PC-9 (cell line): Measurements from ENCODE around the gene ZNF169. TPM values are rescaled to one million over a fixed set of nuclear protein-coding genes. Genes with fewer than 3 reads are reported as not detected.
A peak's percentile ranks its signal among the peaks of the same experiment; 100 is the strongest.
"Not testable (repeated sequence)": the region's sequence is repeated elsewhere in the genome, so short reads cannot be mapped to it uniquely, and the experiment has no call there.

Experiments
- BruUV-seq: library from RNA; stranded (reverse); fragments of 400-500 nt; replicated peaks from 2 replicates; lab custom pipeline; 2021; lab: Mats Ljungman, UMichigan
- CTCF ChIA-PET: fragments of 300-600 bp; sonication (Branson Sonifier 250); formaldehyde crosslinking; loops from one replicate; lab custom pipeline; 2022; ENCODE audit warnings: antibody characterized with exemption; lab: Charles Lee
- POLR2A ChIA-PET: fragments of 300-600 bp; sonication (Branson Sonifier 250); formaldehyde crosslinking; loops from one replicate; lab custom pipeline; 2022; ENCODE audit warnings: antibody characterized with exemption; ENCODE audit not compliant: unreplicated experiment; lab: Charles Lee
- DNase-seq, 2 experiments: peaks; one replicate each; pipeline versions ENCODE4 v3.0.0 to v3.0.0-alpha.2; 2015 to 2022; ENCODE audit warnings: mixed read lengths in 1 of 2
- H2AFZ ChIP-seq: fragments of 200-600 bp; sonication (generic); 2 replicates; pipeline ENCODE4 v1.8.1; 2017; ENCODE audit warnings: antibody characterized with exemption
- H3F3A ChIP-seq: fragments of 200-600 bp; sonication (generic); 2 replicates; pipeline ENCODE4 v1.8.1; 2017; ENCODE audit warnings: antibody characterized with exemption, mild to moderate bottlenecking, low read depth; ENCODE audit not compliant: insufficient read depth
- H3K27ac ChIP-seq: fragments of 200-600 bp; sonication (generic); 2 replicates; pipeline ENCODE4 v1.6.1; 2016; ENCODE audit warnings: mixed run types
- H3K27me3 ChIP-seq: fragments of 200-600 bp; sonication (generic); 2 replicates; pipeline ENCODE4 v1.6.1; 2016; ENCODE audit warnings: low read depth, mixed run types; ENCODE audit not compliant: insufficient read depth
- H3K36me3 ChIP-seq: fragments of 200-600 bp; sonication (generic); 2 replicates; pipeline ENCODE4 v1.6.1; 2016; ENCODE audit warnings: low read depth, mixed run types
- H3K4me1 ChIP-seq: fragments of 200-600 bp; sonication (generic); replicated peaks from 2 replicates; pipeline ENCODE4 v1.6.1; 2016; ENCODE audit warnings: mixed run types; ENCODE audit not compliant: insufficient read depth
- H3K4me2 ChIP-seq: fragments of 200-600 bp; sonication (generic); 2 replicates; pipeline ENCODE4 v1.6.1; 2017; ENCODE audit warnings: mixed run types
- H3K4me3 ChIP-seq: fragments of 200-600 bp; sonication (generic); 2 replicates; pipeline ENCODE4 v1.6.1; 2016; ENCODE audit warnings: mixed run types
- H3K79me2 ChIP-seq: fragments of 200-600 bp; sonication (generic); 2 replicates; pipeline ENCODE4 v1.6.1; 2017; ENCODE audit warnings: low read depth, mixed run types
- H3K9me2 ChIP-seq: fragments of 200-600 bp; sonication (generic); 2 replicates; pipeline ENCODE4 v1.8.1; 2017; ENCODE audit warnings: mild to moderate bottlenecking; ENCODE audit not compliant: insufficient read depth
- H3K9me3 ChIP-seq: fragments of 200-600 bp; sonication (generic); 2 replicates; pipeline ENCODE4 v1.8.1; 2016; ENCODE audit warnings: low read depth; ENCODE audit not compliant: insufficient read depth
- H4K20me1 ChIP-seq: fragments of 200-600 bp; sonication (generic); 2 replicates; pipeline ENCODE4 v1.8.1; 2017; ENCODE audit not compliant: insufficient read depth
- EZH2 ChIP-seq: fragments of 200-600 bp; sonication (generic); IDR thresholded peaks from 2 replicates; pipeline ENCODE4 v1.8.0; 2017; ENCODE audit warnings: antibody characterized with exemption, low read depth
- intact Hi-C: fragments of 100-400 bp; cut with micrococcal nuclease; formaldehyde crosslinking; loops from one replicate; pipeline ENCODE4 v1.10.0; 2022; ENCODE audit not compliant: unreplicated experiment
- total RNA-seq: library from RNA; stranded (reverse); gene quantifications from 2 replicates; pipeline ENCODE4 v1.2.3, GENCODE V29; 2021
- TF ChIP-seq, protein P1 (sequence below): fragments of 200-600 bp; sonication (generic); conservative IDR thresholded peaks from 2 replicates; pipeline ENCODE4 v1.6.1; 2017; ENCODE audit warnings: mixed run types, antibody characterized with exemption, mild to moderate bottlenecking, moderate library complexity

The ZNF169 gene
- total RNA-seq, 1 experiment from 2014 or later, result 8.5 TPM

DNA sequence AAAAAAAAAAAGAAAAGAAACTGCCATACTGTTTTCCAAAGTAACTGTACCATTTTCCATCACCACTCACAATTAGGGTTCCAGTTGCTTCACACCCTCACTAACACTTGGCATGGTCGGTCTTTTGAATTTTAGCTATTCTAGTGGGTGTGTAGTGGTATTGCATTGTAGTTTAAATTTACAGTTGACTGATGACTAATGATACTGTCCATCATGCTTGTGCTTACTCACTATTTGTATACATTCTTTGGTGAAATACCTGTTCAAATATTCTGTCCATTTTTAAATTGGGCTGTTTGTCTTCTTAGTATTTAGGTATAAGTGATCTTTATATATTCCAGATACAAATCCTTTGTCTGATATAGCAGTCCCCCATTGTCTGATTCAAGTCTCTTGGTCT, 36.2 kb upstream of the ZNF169 start:
- peaks cover 5% of the 10 kb centered on the region; the same call in 1 of the 2 replicates for H3K9me3 ChIP-seq
- H3K4me3 ChIP-seq, result no peak overlapping the region
- no peaks in the 10 kb centered on the region for H3K36me3 ChIP-seq
- no peaks in the 10 kb centered on the region for H4K20me1 ChIP-seq
- no peaks in the 10 kb centered on the region for H3K79me2 ChIP-seq
- BruUV-seq, result no TSS peak
- no peaks in the 10 kb centered on the region for H3K9me2 ChIP-seq
- CTCF ChIA-PET, result no interaction called here
- no peak overlapping the region for H2AFZ ChIP-seq
- no peak overlapping the region for H3K27ac ChIP-seq
- H3F3A ChIP-seq, result no peaks in the 10 kb centered on the region
- TF ChIP-seq, protein P1, sequence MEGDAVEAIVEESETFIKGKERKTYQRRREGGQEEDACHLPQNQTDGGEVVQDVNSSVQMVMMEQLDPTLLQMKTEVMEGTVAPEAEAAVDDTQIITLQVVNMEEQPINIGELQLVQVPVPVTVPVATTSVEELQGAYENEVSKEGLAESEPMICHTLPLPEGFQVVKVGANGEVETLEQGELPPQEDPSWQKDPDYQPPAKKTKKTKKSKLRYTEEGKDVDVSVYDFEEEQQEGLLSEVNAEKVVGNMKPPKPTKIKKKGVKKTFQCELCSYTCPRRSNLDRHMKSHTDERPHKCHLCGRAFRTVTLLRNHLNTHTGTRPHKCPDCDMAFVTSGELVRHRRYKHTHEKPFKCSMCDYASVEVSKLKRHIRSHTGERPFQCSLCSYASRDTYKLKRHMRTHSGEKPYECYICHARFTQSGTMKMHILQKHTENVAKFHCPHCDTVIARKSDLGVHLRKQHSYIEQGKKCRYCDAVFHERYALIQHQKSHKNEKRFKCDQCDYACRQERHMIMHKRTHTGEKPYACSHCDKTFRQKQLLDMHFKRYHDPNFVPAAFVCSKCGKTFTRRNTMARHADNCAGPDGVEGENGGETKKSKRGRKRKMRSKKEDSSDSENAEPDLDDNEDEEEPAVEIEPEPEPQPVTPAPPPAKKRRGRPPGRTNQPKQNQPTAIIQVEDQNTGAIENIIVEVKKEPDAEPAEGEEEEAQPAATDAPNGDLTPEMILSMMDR, result no peak
- TF ChIP-seq EZH2, result no peak
- no peaks in the 10 kb centered on the region for H3K27me3 ChIP-seq
- peak in 1 of 2 experiments; percentile 49 for DNase-seq
- no peaks in the 10 kb centered on the region; the same call in 1 of the 2 replicates for H3K4me1 ChIP-seq
- H3K4me2 ChIP-seq, result no peak overlapping the region
- intact Hi-C loops, result no loop called here
- POLR2A ChIA-PET, result no interaction called here

DNA sequence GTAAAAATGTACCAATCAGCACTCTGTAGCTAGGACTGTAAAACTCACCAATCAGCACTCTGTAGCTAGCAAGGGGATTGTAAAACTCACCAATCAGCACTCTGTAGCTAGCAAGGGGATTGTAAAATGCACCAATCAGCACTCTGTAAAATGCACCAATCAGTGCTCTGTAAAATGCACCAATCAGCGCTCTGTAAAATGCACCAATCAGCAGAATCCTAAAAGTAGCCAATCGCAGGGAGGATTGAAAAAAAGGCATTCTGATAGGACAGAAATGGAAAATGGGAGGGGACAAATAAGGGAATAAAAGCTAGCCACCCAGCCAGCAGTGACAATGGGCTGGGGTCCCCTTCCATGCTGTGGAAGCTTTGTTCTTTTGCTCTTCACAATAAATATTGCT, 33.7 kb upstream of the ZNF169 start:
- H3K36me3 ChIP-seq, H3F3A ChIP-seq, H3K79me2 ChIP-seq, H3K9me2 ChIP-seq, BruUV-seq, POLR2A ChIA-PET, CTCF ChIA-PET, H4K20me1 ChIP-seq, intact Hi-C loops, H3K4me3 ChIP-seq, H2AFZ ChIP-seq, H3K4me1 ChIP-seq, DNase-seq, H3K27me3 ChIP-seq, H3K4me2 ChIP-seq, H3K27ac ChIP-seq: not testable (repeated sequence)
- H3K9me3 ChIP-seq, result peaks cover 14% of the 10 kb centered on the region; the same call in 1 of the 2 replicates

DNA sequence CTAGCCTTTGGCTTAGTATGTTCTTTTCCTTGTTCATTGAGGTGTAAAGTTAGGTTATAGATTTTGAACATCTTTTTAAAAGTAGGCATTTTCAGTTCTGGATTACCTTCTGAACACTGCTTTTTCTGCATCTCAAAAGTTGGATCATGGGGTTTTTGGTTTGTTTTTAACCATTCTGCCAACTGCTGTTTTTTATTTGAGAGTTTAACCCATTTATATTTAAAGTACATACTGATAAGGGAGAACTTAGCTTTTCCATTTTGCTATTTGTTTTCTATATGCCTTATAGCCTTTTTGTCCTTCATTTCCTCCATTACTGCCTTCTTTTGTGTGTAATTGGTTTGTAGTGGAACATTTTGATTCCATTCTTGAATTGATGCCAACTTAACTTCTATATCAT, 30.5 kb upstream of the ZNF169 start:
- Histone ChIP-seq H3K9me2 (no peaks in the 10 kb centered on the region), H3K4me2 (no peak overlapping the region), H3F3A (no peaks in the 10 kb centered on the region), H2AFZ (no peak overlapping the region), H3K79me2 (no peaks in the 10 kb centered on the region), H3K27me3 (peaks cover 8% of the 10 kb centered on the region; the same call in 1 of the 2 replicates), H3K36me3 (no peaks in the 10 kb centered on the region), H3K4me1 (no peaks in the 10 kb centered on the region), H3K9me3 (peaks cover 14% of the 10 kb centered on the region), H3K4me3 (no peak overlapping the region), H4K20me1 (no peaks in the 10 kb centered on the region), H3K27ac (no peak overlapping the region)
- no peak for TF ChIP-seq EZH2
- TF ChIP-seq, protein P1, result no peak
- ChIA-PET POLR2A (no interaction called here), CTCF (no interaction called here)
- BruUV-seq, result no TSS peak
- intact Hi-C loops, result no loop called here
- DNase-seq, result no peak

- no peaks in the 10 kb centered on the region for H3K4me1 ChIP-seq
- no peaks in the 10 kb centered on the region for H3F3A ChIP-seq
- ChIA-PET POLR2A (no interaction called here), CTCF (no interaction called here)
- H3K27ac ChIP-seq, result no peak overlapping the region
- no peaks in the 10 kb centered on the region for H3K79me2 ChIP-seq
- H4K20me1 ChIP-seq, result no peaks in the 10 kb centered on the region
- H3K9me2 ChIP-seq, result no peaks in the 10 kb centered on the region
- peaks cover 10% of the 10 kb centered on the region; the same call in 1 of the 2 replicates for H3K9me3 ChIP-seq
- H3K36me3 ChIP-seq, result no peaks in the 10 kb centered on the region
- no peak for DNase-seq
- no peak overlapping the region for H2AFZ ChIP-seq
- H3K4me3 ChIP-seq, result no peak overlapping the region
- intact Hi-C loops, result no loop called here
- no peak for TF ChIP-seq EZH2
- TF ChIP-seq, protein P1, result no peak
- peaks cover 8% of the 10 kb centered on the region; the same call in 1 of the 2 replicates for H3K27me3 ChIP-seq
- H3K4me2 ChIP-seq, result no peak overlapping the region
- no TSS peak for BruUV-seq
Observed at GRCh38 chr9:94232428-94232827, 26.7 kb upstream of the ZNF169 start.

DNA sequence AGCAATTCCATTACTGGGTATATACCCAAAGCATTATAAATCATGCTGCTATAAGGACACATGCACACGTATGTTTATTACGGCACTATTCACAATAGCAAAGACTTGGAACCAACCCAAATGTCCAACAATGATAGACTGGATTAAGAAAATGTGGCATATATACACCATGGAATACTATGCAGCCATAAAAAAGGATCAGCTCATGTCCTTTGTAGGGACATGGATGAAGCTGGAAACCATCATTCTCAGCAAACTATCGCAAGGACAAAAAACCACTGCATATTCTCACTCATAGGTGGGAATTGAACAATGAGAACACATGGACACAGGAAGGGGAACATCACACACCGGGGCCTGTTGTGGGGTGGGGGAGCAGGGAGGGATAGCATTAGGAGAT, 18.0 kb upstream of the ZNF169 start:
- H3K79me2 ChIP-seq, H3K9me3 ChIP-seq, intact Hi-C loops, H3K4me3 ChIP-seq, H3K9me2 ChIP-seq, H3K36me3 ChIP-seq, H3F3A ChIP-seq, BruUV-seq, POLR2A ChIA-PET, H3K4me1 ChIP-seq, H3K27me3 ChIP-seq, H4K20me1 ChIP-seq, H2AFZ ChIP-seq, H3K4me2 ChIP-seq, H3K27ac ChIP-seq, CTCF ChIA-PET, DNase-seq: not testable (repeated sequence)
